Epithelial cell of proximal tubule (primary cell): ENCODE results near the gene SLC25A44. TPM values are rescaled to one million over a fixed set of nuclear protein-coding genes. Genes with fewer than 3 reads are reported as not detected.

ENCODE experiments used
- DNase-seq: peaks from one replicate; pipeline ENCODE4 v3.0.0-alpha.2; 2011; ENCODE audit warnings: low read depth
- H3K4me3 ChIP-seq: 2 replicates; pipeline ENCODE4 v1.5.1; 2011; ENCODE audit warnings: low read depth, mild to moderate bottlenecking, low read length
- CTCF ChIP-seq: conservative IDR thresholded peaks from 2 replicates; pipeline ENCODE4 v1.5.1; 2012; ENCODE audit warnings: low read depth, mild to moderate bottlenecking, low read length
- total RNA-seq: library from RNA; depleted of rRNA; stranded (reverse); fragments of >200 nt; gene quantifications from 2 replicates; pipeline ENCODE4 v1.2.3, GENCODE V29; 2015

The SLC25A44 gene
- total RNA-seq, 1 donor from 2014 or later = 7.4 TPM

GRCh38 chr1:156155756-156156510, 38.0 kb upstream of the SLC25A44 start:
- peak overlapping the region; percentile 9 for H3K4me3 ChIP-seq
- no peak for DNase-seq
- no peak for TF ChIP-seq CTCF

- H3K4me3 ChIP-seq = no peak overlapping the region
- no peak for TF ChIP-seq CTCF
- no peak for DNase-seq
Observed at GRCh38 chr1:156157506-156157905, 36.4 kb upstream of the SLC25A44 start.

GRCh38 chr1:156157966-156158365, 35.9 kb upstream of the SLC25A44 start:
- DNase-seq = no peak
- no peak overlapping the region for H3K4me3 ChIP-seq
- no peak for TF ChIP-seq CTCF

GRCh38 chr1:156160000-156160742, 33.7 kb upstream of the SLC25A44 start:
- H3K4me3 ChIP-seq = no peak overlapping the region
- DNase-seq = no peak
- no peak for TF ChIP-seq CTCF

GRCh38 chr1:156160743-156161171, 33.1 kb upstream of the SLC25A44 start:
- no peak overlapping the region for H3K4me3 ChIP-seq
- no peak for DNase-seq
- TF ChIP-seq CTCF = no peak

- no peak for DNase-seq
- no peak overlapping the region for H3K4me3 ChIP-seq
- TF ChIP-seq CTCF = no peak
Observed at GRCh38 chr1:156162430-156163037, 31.4 kb upstream of the SLC25A44 start.
